HepG2 (cell line): ENCODE data around the gene QSOX1.

ENCODE experiments used
- ATF7 ChIP-seq, 2 experiments: fragments of 450-650 bp in 1 of 2; sonication (generic) in 1 of 2; formaldehyde crosslinking in 1 of 2; IDR thresholded peaks; 2 replicates each; pipeline versions ENCODE4 v1.4.0 to v1.6.1; 2016 to 2020; ENCODE audit warnings: antibody characterized with exemption in 1 of 2, mild to moderate bottlenecking in 1 of 2, missing genetic modification reagents in 1 of 2
- CC2D1A ChIP-seq: sonication (generic); formaldehyde crosslinking; IDR thresholded peaks from 2 replicates; pipeline ENCODE4 v1.8.1; 2023; ENCODE audit warnings: mild to moderate bottlenecking, missing genetic modification reagents
- CHCHD3 ChIP-seq: sonication (generic); formaldehyde crosslinking; IDR thresholded peaks from 2 replicates; pipeline ENCODE4 v1.8.0; 2022; ENCODE audit warnings: mild to moderate bottlenecking, missing genetic modification reagents, moderate library complexity
- HOXA7 ChIP-seq: sonication (generic); formaldehyde crosslinking; IDR thresholded peaks from 2 replicates; pipeline ENCODE4 v1.8.1; 2022; ENCODE audit warnings: mild to moderate bottlenecking, missing genetic modification reagents, moderate library complexity
- POLR2A ChIP-seq, 2 experiments: IDR thresholded peaks; 2 replicates each; pipeline ENCODE4 v1.6.1; 2011; ENCODE audit warnings: low read depth in 2 of 2, low read length in 2 of 2, mild to moderate bottlenecking in 1 of 2, moderate library complexity in 1 of 2; ENCODE audit not compliant: insufficient read depth in 1 of 2
- RORA ChIP-seq: sonication (generic); formaldehyde crosslinking; IDR thresholded peaks from 2 replicates; pipeline ENCODE4 v1.5.0; 2020; ENCODE audit warnings: mild to moderate bottlenecking, missing genetic modification reagents, moderate library complexity
- TF ChIP-seq, protein P1 (sequence below): sonication (generic); formaldehyde crosslinking; IDR thresholded peaks from 2 replicates; pipeline ENCODE4 v1.5.0; 2020; ENCODE audit warnings: missing genetic modification reagents
- TF ChIP-seq, protein P2 (sequence below): sonication (generic); formaldehyde crosslinking; IDR thresholded peaks from 2 replicates; pipeline ENCODE4 v1.8.0; 2022; ENCODE audit warnings: missing genetic modification reagents, mild to moderate bottlenecking, borderline replicate concordance

DNA sequence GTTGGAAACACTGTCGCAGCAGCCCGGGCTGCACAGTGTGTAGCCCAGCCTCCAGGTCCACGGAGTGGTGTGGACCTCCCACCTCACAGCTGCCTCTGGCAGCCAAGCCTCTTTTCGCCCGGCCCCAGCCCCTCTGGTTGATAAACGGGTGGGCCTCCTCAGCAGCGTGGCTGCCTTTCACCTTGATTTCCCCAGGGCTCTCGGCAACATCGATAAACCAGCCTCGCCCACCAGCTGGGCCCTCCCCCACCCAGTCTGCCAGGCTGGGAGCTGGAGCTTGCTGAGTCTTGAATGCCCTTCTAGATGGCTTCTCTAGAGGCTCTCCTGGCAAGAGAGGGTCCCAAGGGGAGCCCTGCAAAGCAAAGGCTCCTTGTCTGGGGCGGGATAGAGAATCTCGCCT, 44.3 kb downstream of the QSOX1 start:
- TF ChIP-seq, protein P1, sequence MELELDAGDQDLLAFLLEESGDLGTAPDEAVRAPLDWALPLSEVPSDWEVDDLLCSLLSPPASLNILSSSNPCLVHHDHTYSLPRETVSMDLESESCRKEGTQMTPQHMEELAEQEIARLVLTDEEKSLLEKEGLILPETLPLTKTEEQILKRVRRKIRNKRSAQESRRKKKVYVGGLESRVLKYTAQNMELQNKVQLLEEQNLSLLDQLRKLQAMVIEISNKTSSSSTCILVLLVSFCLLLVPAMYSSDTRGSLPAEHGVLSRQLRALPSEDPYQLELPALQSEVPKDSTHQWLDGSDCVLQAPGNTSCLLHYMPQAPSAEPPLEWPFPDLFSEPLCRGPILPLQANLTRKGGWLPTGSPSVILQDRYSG = no peak
- TF ChIP-seq CC2D1A (CRISPR knock-in tag) = no peak
- TF ChIP-seq HOXA7 (CRISPR knock-in tag) = no peak
- TF ChIP-seq, protein P2, sequence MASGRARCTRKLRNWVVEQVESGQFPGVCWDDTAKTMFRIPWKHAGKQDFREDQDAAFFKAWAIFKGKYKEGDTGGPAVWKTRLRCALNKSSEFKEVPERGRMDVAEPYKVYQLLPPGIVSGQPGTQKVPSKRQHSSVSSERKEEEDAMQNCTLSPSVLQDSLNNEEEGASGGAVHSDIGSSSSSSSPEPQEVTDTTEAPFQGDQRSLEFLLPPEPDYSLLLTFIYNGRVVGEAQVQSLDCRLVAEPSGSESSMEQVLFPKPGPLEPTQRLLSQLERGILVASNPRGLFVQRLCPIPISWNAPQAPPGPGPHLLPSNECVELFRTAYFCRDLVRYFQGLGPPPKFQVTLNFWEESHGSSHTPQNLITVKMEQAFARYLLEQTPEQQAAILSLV (CRISPR knock-in tag) = no peak
- no peak for TF ChIP-seq RORA
- TF ChIP-seq ATF7 (IDR thresholded peaks at IDR 0.05) = no peak
- TF ChIP-seq ATF7 (CRISPR knock-in tag; IDR thresholded peaks at IDR 0.05) = no peak
- TF ChIP-seq CHCHD3 (CRISPR knock-in tag) = no peak
- TF ChIP-seq POLR2A (IDR thresholded peaks at IDR 0.05; ENCODE audit: insufficient read depth in 1 of 2, low read depth in 2 of 2, low read length in 2 of 2) = no peak
